Activated B cell treated with CpG ODN at 0.5 μM for 24 hours (primary cell): Measurements from ENCODE around the gene GDAP1L1. TPM values are rescaled to one million over a fixed set of nuclear protein-coding genes. Genes with fewer than 3 reads are reported as not detected.
A peak's percentile ranks its signal among the peaks of the same experiment; 100 is the strongest.

Experiments used
- ATAC-seq: fragments of 200-7000 bp; cut with Tn5 transposase; one replicate; pipeline ENCODE4 v1.10.0; 2021; ENCODE audit warnings: low read depth, mild to moderate bottlenecking, moderate library complexity
- CTCF ChIA-PET: fragments of 350-600 bp; sonication (Branson Sonifier 250); formaldehyde crosslinking; loops from one replicate; lab custom pipeline; 2021; ENCODE audit warnings: antibody characterized with exemption; lab: Charles Lee
- POLR2A ChIA-PET: fragments of 350-600 bp; sonication (Branson Sonifier 250); formaldehyde crosslinking; loops from one replicate; lab custom pipeline; 2021; ENCODE audit warnings: antibody characterized with exemption; lab: Charles Lee
- DNase-seq: peaks from one replicate; pipeline ENCODE4 v3.0.0; 2022
- H3K27ac Mint-ChIP-seq: one replicate; pipeline ENCODE4 v1.8.0; 2020; ENCODE audit warnings: mixed read lengths
- H3K27me3 Mint-ChIP-seq: one replicate; pipeline ENCODE4 v1.8.0; 2021; ENCODE audit warnings: mixed read lengths
- H3K36me3 Mint-ChIP-seq: one replicate; pipeline ENCODE4 v1.8.0; 2021; ENCODE audit warnings: low read depth, mixed read lengths
- H3K4me1 Mint-ChIP-seq: one replicate; pipeline ENCODE4 v1.8.0; 2021; ENCODE audit warnings: mixed read lengths
- H3K4me3 Mint-ChIP-seq: one replicate; pipeline ENCODE4 v1.8.0; 2020; ENCODE audit warnings: mild to moderate bottlenecking, mixed read lengths
- H3K9me3 Mint-ChIP-seq: one replicate; pipeline ENCODE4 v1.8.0; 2020; ENCODE audit warnings: mixed read lengths
- intact Hi-C: fragments of 100-400 bp; cut with micrococcal nuclease; formaldehyde crosslinking; loops from one replicate; pipeline ENCODE4 v1.15.1; 2024
- total RNA-seq: library from RNA; stranded (reverse); gene quantifications from 2 replicates; pipeline ENCODE4 v1.2.3, GENCODE V29; 2022
- TF ChIP-seq, protein P1 (sequence below): fragments of 200-600 bp; IDR thresholded peaks from one replicate; pipeline ENCODE4 v1.8.0; 2022; ENCODE audit warnings: antibody characterized with exemption, mild to moderate bottlenecking

Gene GDAP1L1
- total RNA-seq, 1 donor from 2014 or later: not detected

DNA sequence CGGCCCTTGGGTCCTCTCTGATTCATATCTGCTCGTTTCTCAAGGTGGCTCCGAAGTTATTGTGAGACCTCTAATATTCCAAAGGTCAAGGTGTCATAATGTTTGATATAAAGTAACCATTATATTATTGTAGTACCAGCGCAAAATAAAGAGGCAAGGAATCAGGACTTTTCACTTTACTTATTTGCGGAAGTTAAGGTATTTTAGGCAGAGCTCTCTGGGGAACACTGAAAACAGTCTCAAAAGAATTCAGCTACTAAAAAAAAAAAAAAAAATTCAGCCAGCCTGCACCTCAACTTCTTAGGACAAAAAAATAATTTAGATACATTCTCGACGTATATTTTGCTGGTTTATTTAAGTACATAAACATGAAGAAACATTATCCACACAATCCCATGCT is 38.9 kb upstream of the GDAP1L1 start:
- intact Hi-C loops: loop anchor here (5.0 kb wide), 1 partner anchor 456 kb away; no protein-coding TSS in a partner anchor
- DNase-seq (no peak), ATAC-seq (no peak)
- Mint-ChIP-seq H3K4me1 (peaks cover 65% of the 10 kb centered on the region), H3K9me3 (no peaks in the 10 kb centered on the region), H3K27ac (peak overlapping the region; percentile 98), H3K27me3 (no peaks in the 10 kb centered on the region), H3K4me3 (peak overlapping the region; percentile 98), H3K36me3 (peaks cover 43% of the 10 kb centered on the region)
- ChIA-PET POLR2A (interaction anchor here (0.6 to 2.0 kb wide), 8 partner anchors 9 to 751 kb away, joined by 3 to 10 read pairs (median 4); partner anchors contain the start of genes FITM2, SRSF6 and YWHAB), CTCF (interaction anchor here (0.6 to 1.5 kb wide), 2 partner anchors 9 to 251 kb away, joined by 4 to 5 read pairs; no protein-coding TSS in a partner anchor)
- TF ChIP-seq, protein P1, sequence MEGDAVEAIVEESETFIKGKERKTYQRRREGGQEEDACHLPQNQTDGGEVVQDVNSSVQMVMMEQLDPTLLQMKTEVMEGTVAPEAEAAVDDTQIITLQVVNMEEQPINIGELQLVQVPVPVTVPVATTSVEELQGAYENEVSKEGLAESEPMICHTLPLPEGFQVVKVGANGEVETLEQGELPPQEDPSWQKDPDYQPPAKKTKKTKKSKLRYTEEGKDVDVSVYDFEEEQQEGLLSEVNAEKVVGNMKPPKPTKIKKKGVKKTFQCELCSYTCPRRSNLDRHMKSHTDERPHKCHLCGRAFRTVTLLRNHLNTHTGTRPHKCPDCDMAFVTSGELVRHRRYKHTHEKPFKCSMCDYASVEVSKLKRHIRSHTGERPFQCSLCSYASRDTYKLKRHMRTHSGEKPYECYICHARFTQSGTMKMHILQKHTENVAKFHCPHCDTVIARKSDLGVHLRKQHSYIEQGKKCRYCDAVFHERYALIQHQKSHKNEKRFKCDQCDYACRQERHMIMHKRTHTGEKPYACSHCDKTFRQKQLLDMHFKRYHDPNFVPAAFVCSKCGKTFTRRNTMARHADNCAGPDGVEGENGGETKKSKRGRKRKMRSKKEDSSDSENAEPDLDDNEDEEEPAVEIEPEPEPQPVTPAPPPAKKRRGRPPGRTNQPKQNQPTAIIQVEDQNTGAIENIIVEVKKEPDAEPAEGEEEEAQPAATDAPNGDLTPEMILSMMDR: no peak

DNA sequence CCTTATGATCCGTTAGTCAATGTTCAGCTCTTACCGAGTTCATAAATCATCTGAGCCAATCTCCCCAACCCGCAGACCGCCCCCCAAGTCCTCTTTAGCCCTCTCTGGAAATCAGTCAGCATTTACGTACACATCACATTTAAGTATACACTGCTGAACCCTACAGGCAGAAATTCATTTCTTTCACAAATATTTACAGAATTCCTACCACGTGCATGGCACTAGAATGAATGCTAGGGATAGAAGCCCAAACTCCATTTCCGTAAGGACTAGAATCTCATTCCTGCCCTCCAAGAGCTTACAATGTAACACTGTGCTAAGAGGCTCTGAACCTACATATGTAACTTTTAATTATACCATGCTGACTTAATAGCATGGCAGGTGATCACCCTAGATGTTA is 38.3 kb upstream of the GDAP1L1 start:
- ChIA-PET CTCF (interaction anchor here (0.6 kb wide), 1 partner anchor 13 kb away, joined by 3 read pairs; no protein-coding TSS in a partner anchor), POLR2A (interaction anchor here (0.6 to 2.0 kb wide), 7 partner anchors 8 to 751 kb away, joined by 3 to 10 read pairs (median 4); partner anchors contain the start of genes FITM2 and SRSF6)
- Mint-ChIP-seq H3K4me3 (peak overlapping the region; percentile 98), H3K27me3 (no peaks in the 10 kb centered on the region), H3K36me3 (peaks cover 38% of the 10 kb centered on the region), H3K4me1 (peaks cover 65% of the 10 kb centered on the region), H3K27ac (peak overlapping the region; percentile 98), H3K9me3 (no peaks in the 10 kb centered on the region)
- DNase-seq: no peak
- ATAC-seq: no peak
- TF ChIP-seq, protein P1: no peak
- intact Hi-C loops: loop anchor here (5.0 kb wide), 1 partner anchor 456 kb away; no protein-coding TSS in a partner anchor

DNA sequence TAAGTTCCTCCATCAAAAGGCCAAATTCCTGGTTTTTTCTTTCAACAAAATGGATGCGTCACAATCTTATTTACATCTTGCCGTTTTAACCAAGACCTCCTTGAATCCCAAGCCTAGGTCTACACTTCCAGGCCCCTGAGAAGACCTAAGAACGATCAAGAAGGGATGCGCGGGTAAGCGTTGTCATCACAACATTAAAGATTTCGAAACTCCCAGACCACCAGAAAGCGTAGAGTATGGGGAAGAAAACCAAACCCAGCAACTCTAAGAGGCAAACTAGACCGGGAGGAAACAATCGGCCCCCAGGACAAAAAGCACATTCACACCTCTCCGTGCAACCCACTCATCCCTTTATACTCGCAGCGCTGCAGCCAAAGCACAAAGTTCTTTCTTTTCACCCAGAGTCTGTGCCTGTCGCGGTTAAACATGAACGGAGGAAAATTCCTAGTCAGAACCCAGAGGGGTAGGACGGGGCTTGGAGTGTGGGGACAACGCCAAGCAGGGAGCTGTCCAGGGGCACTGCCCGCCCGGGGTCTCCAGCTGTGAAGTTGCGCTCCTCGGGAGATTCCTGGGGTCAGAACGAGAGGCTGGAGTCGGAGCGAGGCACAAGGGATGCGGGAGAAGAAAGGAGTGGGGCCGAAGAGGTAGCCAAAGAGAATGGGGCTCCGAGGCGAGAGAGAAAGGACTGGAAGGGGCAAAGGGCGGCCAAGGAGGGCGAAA is 37.3 kb upstream of the GDAP1L1 start:
- ChIA-PET CTCF (interaction anchor here (1.0 to 1.1 kb wide), 2 partner anchors 20 to 101 kb away, joined by 4 to 5 read pairs; partner anchors contain the start of gene FITM2), POLR2A (interaction anchor here (0.8 to 2.0 kb wide), 6 partner anchors 101 to 758 kb away, joined by 3 to 9 read pairs (median 5); partner anchors contain the start of genes FITM2, SERINC3 and SRSF6)
- DNase-seq (no peak), ATAC-seq (no peak)
- intact Hi-C loops: loop anchor here (1.0 to 10.0 kb wide), 12 partner anchors 19 to 1085 kb away; partner anchors contain the start of genes IFT52, MYBL2, SERINC3 and SRSF6
- Mint-ChIP-seq H3K36me3 (peaks cover 31% of the 10 kb centered on the region), H3K4me1 (peaks cover 62% of the 10 kb centered on the region), H3K27me3 (no peaks in the 10 kb centered on the region), H3K9me3 (no peaks in the 10 kb centered on the region), H3K27ac (peak overlapping the region; percentile 98), H3K4me3 (peak overlapping the region; percentile 98)
- TF ChIP-seq, protein P1: no peak

DNA sequence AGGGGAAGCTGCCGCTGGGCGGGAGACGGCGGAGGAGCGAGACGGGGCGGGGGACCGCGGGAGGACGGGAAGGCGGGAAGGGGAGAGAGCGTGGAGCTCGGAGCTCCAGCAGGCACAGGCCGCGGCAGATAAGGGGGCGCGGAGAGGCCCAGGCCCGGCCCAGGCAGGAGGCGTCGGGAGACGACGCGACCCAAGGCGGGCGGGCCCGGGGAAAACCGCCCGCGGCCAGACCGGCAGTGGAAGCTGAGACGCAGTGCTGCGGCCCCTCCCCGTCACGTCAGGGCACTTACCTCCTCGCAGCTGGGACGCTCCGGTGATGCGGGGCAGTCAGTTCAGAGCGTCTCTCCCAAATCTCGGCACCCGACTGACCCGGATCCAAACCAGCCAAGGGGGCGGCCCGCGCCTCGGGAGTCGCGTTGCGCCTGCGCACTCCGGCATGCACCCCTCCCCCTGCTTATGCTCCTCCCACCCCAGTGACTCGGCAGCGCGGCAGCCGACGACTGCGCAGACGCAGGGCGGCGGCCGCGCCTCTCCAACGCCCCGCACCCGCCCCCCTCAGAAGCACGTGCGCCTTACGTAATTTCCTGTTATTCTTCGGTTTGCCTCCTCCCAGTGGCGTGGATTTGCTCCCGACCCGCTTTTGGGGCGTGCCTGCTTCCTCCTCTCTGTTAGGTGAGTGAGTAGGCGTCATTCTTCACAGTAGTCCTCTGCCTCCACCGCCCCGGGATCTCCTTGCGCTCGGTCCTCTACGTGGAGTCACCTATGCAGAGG is 36.5 kb upstream of the GDAP1L1 start, which contains the start of gene OSER1:
TSS of gene OSER1 (minus strand) at position 366 of the 771 bp plus-strand sequence. CDS start 3,814 bp downstream, outside the sequence.
- Mint-ChIP-seq H3K36me3 (peaks cover 28% of the 10 kb centered on the region), H3K4me1 (peaks cover 65% of the 10 kb centered on the region), H3K9me3 (no peaks in the 10 kb centered on the region), H3K27me3 (no peaks in the 10 kb centered on the region), H3K4me3 (peak within 1 kb of the TSS; percentile 98), H3K27ac (peak within 1 kb of the TSS; percentile 98)
- ChIA-PET CTCF (interaction anchor here (1.0 to 1.1 kb wide), 2 partner anchors 21 to 100 kb away, joined by 4 to 5 read pairs; partner anchors contain the start of gene FITM2), POLR2A (interaction anchor here (0.6 to 1.4 kb wide), 7 partner anchors 23 to 757 kb away, joined by 3 to 9 read pairs (median 5); partner anchors contain the start of genes FITM2, SERINC3 and SRSF6)
- peak; percentile 99 for DNase-seq
- TF ChIP-seq, protein P1: no peak
- intact Hi-C loops: loop anchor here (1.0 to 10.0 kb wide), 13 partner anchors 20 to 1084 kb away; partner anchors contain the start of genes FITM2, IFT52, MYBL2 and SERINC3
- peak; percentile 80 for ATAC-seq
